Suprapubic skin (tissue), 4 donors: ENCODE results near the gene ADAMTS3. TPM values are rescaled to one million over a fixed set of nuclear protein-coding genes. Genes with fewer than 3 reads are reported as not detected.

Source experiments
- DNase-seq, 2 donors: peaks; one replicate each; pipeline ENCODE4 v3.0.0-alpha.2; 2019; ENCODE audit warnings: low spot score in 2 of 2
- H3K27ac ChIP-seq: fragments of 200-600 bp; sonication (generic); one replicate; pipeline ENCODE4 v1.5.1; 2019
- H3K27me3 ChIP-seq: fragments of 200-600 bp; sonication (generic); one replicate; pipeline ENCODE4 v1.5.1; 2019
- H3K36me3 ChIP-seq: fragments of 200-600 bp; sonication (generic); one replicate; pipeline ENCODE4 v1.5.1; 2019
- H3K4me1 ChIP-seq: fragments of 200-600 bp; sonication (generic); one replicate; pipeline ENCODE4 v1.5.1; 2019
- H3K4me3 ChIP-seq: fragments of 200-600 bp; sonication (generic); one replicate; pipeline ENCODE4 v1.5.1; 2019; ENCODE audit warnings: mild to moderate bottlenecking
- H3K9me3 ChIP-seq: fragments of 200-600 bp; sonication (generic); one replicate; pipeline ENCODE4 v1.5.1; 2019
- EP300 ChIP-seq: sonication (generic); formaldehyde crosslinking; IDR thresholded peaks from one replicate; pipeline ENCODE4 v1.6.1; 2017; ENCODE audit warnings: antibody characterized with exemption
- POLR2A ChIP-seq, 2 donors: fragments of 450-650 bp; IDR thresholded peaks; one replicate each; pipeline ENCODE4 v1.6.1; 2017; ENCODE audit warnings: antibody characterized with exemption in 2 of 2, mild to moderate bottlenecking in 2 of 2, moderate library complexity in 2 of 2
- POLR2AphosphoS5 ChIP-seq, 3 donors: sonication (generic); formaldehyde crosslinking; IDR thresholded peaks; one replicate each; pipeline ENCODE4 v1.6.1; 2017; ENCODE audit warnings: antibody characterized with exemption in 3 of 3
- WGBS: methylation state at CpG from one replicate; pipeline ENCODE4 v1.1.5; 2018; 5-methylcytosine and 5-hydroxymethylcytosine counted together
- total RNA-seq, 4 donors: library from RNA; depleted of rRNA; stranded (reverse); fragments of >200 nt; gene quantifications; one replicate each; pipeline ENCODE4 v1.1.0, GENCODE V29; 2016
- TF ChIP-seq, protein P1 (sequence below), 2 donors: fragments of 200-600 bp in 1 of 2; fragments of 450-650 bp in 1 of 2; sonication (generic) in 1 of 2; IDR thresholded peaks; one replicate each; pipeline ENCODE4 v1.5.1; 2016 to 2019; ENCODE audit warnings: antibody characterized with exemption in 2 of 2, mild to moderate bottlenecking in 1 of 2, moderate library complexity in 1 of 2

The ADAMTS3 gene
- total RNA-seq, 4 donors from 2014 or later: 0.21 to 0.80 (median 0.70) TPM

DNA sequence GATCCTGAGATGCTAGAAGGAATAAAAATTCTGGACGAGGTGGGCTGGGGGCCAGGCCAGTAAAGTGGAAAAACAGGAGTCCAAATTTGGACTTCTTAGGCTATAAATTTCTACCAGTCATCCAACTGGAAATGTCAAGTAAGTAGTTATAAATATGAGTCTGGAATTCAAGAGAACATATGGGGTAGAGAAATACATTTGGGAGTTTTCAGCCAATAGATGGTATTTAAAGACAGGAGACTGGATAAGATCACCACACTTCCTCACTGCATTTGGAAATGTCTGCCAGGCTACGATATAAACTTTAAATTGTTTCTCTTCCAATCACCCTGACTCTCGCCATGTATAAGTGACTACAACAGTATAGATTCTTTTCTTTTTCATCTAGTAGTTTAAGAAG is 294.8 kb downstream of the ADAMTS3 start:
- H3K9me3 ChIP-seq: peaks cover 5% of the 10 kb centered on the region
- no peaks in the 10 kb centered on the region for H3K4me1 ChIP-seq
- H3K4me3 ChIP-seq: no peak overlapping the region
- DNase-seq: no peak
- no peak overlapping the region for H3K27ac ChIP-seq
- no peaks in the 10 kb centered on the region for H3K27me3 ChIP-seq
- WGBS: 84% methylated on average over 3 of the region's 3 CpGs
- no peaks in the 10 kb centered on the region for H3K36me3 ChIP-seq
- TF ChIP-seq POLR2AphosphoS5 (IDR thresholded peaks at IDR 0.05): no peak
- TF ChIP-seq, protein P1, sequence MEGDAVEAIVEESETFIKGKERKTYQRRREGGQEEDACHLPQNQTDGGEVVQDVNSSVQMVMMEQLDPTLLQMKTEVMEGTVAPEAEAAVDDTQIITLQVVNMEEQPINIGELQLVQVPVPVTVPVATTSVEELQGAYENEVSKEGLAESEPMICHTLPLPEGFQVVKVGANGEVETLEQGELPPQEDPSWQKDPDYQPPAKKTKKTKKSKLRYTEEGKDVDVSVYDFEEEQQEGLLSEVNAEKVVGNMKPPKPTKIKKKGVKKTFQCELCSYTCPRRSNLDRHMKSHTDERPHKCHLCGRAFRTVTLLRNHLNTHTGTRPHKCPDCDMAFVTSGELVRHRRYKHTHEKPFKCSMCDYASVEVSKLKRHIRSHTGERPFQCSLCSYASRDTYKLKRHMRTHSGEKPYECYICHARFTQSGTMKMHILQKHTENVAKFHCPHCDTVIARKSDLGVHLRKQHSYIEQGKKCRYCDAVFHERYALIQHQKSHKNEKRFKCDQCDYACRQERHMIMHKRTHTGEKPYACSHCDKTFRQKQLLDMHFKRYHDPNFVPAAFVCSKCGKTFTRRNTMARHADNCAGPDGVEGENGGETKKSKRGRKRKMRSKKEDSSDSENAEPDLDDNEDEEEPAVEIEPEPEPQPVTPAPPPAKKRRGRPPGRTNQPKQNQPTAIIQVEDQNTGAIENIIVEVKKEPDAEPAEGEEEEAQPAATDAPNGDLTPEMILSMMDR (IDR thresholded peaks at IDR 0.05): no peak
- no peak for TF ChIP-seq EP300
- no peak for TF ChIP-seq POLR2A (IDR thresholded peaks at IDR 0.05)

DNA sequence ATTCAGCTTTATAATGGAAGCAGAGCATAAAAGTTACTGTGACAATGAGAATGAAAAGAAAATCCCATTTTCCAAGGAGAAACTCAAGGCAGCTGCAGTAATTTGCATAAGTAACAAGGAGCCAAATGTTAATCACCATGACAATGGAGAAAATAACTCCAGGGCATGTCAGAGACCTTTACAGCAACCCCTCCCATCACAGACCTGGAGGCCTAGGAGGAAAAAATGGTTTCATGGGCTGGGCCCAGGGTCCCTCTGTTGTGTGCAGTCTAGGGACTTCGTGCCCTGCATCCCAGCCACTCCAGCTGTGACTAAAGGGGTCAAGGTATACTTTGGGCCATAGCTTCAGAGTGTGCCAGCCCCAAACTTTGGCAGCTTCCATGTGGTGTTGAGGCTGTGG is 313.8 kb downstream of the ADAMTS3 start:
- Histone ChIP-seq H3K36me3 (no peaks in the 10 kb centered on the region), H3K4me1 (no peaks in the 10 kb centered on the region), H3K27ac (no peak overlapping the region), H3K9me3 (no peaks in the 10 kb centered on the region), H3K27me3 (no peaks in the 10 kb centered on the region), H3K4me3 (no peak overlapping the region)
- TF ChIP-seq EP300 (no peak), POLR2AphosphoS5 (IDR thresholded peaks at IDR 0.05) (no peak), POLR2A (IDR thresholded peaks at IDR 0.05) (no peak)
- TF ChIP-seq, protein P1 (IDR thresholded peaks at IDR 0.05): no peak
- WGBS: 88% methylated on average over 1 of the region's 1 CpG
- no peak for DNase-seq

DNA sequence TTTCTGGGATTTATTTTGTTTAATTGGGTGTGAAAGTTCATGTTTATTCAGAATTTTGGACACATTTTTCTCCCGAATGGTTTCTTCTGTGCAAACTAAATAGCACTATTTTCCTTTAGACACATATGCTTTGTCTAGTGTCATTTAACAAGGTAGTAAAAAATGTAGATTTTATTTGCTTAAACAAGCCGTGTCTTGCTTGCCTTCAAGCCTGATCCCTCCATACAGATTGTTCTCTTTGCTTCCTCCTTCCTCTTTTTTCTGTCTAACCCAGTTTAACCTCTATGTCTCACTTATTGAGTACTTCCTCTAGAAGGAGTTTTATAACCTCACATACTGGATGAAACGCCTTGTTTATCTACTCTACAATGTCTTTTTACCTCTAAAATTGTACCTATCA is 325.4 kb downstream of the ADAMTS3 start:
- Histone ChIP-seq H3K36me3 (no peaks in the 10 kb centered on the region), H3K4me1 (no peaks in the 10 kb centered on the region), H3K27ac (no peak overlapping the region), H3K4me3 (no peak overlapping the region), H3K27me3 (no peaks in the 10 kb centered on the region), H3K9me3 (no peaks in the 10 kb centered on the region)
- no peak for DNase-seq
- 23% methylated on average over 3 of the region's 3 CpGs for WGBS
- TF ChIP-seq POLR2A (IDR thresholded peaks at IDR 0.05): no peak
- no peak for TF ChIP-seq EP300
- TF ChIP-seq, protein P1 (IDR thresholded peaks at IDR 0.05): no peak
- TF ChIP-seq POLR2AphosphoS5 (IDR thresholded peaks at IDR 0.05): no peak

DNA sequence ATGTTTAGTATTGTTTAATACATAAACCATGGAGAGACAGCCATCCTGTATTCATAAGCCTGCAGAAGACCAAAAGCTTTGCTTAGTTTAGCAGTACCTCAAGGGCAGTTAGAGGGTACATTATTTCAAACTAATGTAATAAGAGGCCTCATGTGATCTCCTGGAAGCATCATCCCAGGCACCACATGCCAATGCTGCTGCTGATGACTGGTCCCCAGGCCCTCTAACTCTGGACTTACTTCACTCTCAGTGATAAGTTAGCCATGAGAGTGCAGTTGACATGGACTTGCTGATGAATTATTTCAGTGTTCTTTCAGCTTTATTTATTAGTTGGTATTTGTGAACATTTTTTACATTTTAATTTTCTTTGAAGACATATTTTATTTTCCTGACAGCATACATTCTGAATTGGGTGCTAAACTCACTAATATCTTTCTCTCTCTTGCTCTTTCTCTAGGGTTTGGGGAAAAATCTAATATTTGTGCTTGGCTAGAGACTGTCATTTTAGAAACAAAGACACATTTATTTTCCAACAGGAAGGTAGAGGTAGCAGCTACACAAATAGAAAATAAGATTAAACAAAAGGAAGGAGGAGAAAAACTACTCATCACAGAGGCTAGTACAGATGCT is 329.4 kb downstream of the ADAMTS3 start:
- H3K9me3 ChIP-seq: no peaks in the 10 kb centered on the region
- H3K27ac ChIP-seq: no peak overlapping the region
- no peak for TF ChIP-seq POLR2A (IDR thresholded peaks at IDR 0.05)
- no peak for TF ChIP-seq POLR2AphosphoS5 (IDR thresholded peaks at IDR 0.05)
- TF ChIP-seq, protein P1 (IDR thresholded peaks at IDR 0.05): no peak
- no peak for TF ChIP-seq EP300
- no peaks in the 10 kb centered on the region for H3K4me1 ChIP-seq
- DNase-seq: no peak
- H3K36me3 ChIP-seq: no peaks in the 10 kb centered on the region
- H3K4me3 ChIP-seq: no peak overlapping the region
- H3K27me3 ChIP-seq: no peaks in the 10 kb centered on the region
